ENCODE results near the gene GNAQ. TPM values are rescaled to one million over a fixed set of nuclear protein-coding genes. Genes with fewer than 3 reads are reported as not detected.

The GNAQ gene
- total and polyA plus RNA-seq, 2 of the 13 experiments (the other 11 are each of a cell fraction or from before 2014, with no cell fraction given) = 16.5 to 17.7 TPM

DNA sequence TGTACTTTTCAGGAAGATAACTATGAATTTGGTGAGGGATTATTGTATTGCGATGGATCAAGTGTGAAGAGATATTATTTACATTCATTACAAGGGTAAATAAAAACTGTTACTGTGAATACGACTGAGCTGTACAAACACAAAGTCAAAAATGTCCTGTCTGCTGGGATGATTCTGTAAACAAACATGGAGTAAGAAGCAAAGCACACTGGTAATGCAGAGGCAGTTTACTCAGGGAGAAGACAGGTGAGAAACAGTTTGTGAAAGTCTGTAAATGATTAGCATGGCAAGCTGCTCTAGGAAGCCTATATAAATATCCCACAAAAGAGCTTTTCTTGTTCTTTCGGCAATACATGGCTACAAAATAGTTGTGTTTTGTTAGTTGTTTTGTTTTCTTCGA lies 268.0 kb downstream of the GNAQ start:
- peak; percentile 67 for FAIRE-seq
- POLR2A ChIA-PET = interaction anchor here (1.0 kb wide), 1 partner anchor 44 kb away, joined by 4 read pairs; no protein-coding TSS in a partner anchor
- H3K27ac ChIP-seq (ENCODE audit: extremely low read length, insufficient read depth, low read length) = peak overlapping the region; percentile 7
- TF ChIP-seq CENPBD1 (CRISPR knock-in tag; IDR thresholded peaks at IDR 0.05; ENCODE audit: borderline replicate concordance, low read depth) = no peak
- no peak for TF ChIP-seq MAX (IDR thresholded peaks at IDR 0.05)
- no peak for TF ChIP-seq GFI1 (CRISPR knock-in tag; IDR thresholded peaks at IDR 0.05; ENCODE audit: borderline replicate concordance)
- TF ChIP-seq ERF (CRISPR knock-in tag; IDR thresholded peaks at IDR 0.05) = peak; percentile 68; the same call in 1 of the 2 replicates
- TF ChIP-seq MEF2D (CRISPR knock-in tag; IDR thresholded peaks at IDR 0.05) = peak; percentile 85
- 0 out of 2 replicates have a peak, but pooled peaks have one; percentile 30 for TF ChIP-seq DRAP1 (CRISPR knock-in tag; IDR thresholded peaks at IDR 0.05)
- no peak for TF ChIP-seq ZFP36L1 (CRISPR knock-in tag; IDR thresholded peaks at IDR 0.05)
- 0 out of 2 replicates have a peak, but pooled peaks have one; percentile 24 for TF ChIP-seq KDM6A (CRISPR knock-in tag; IDR thresholded peaks at IDR 0.05; ENCODE audit: low read depth)
- TF ChIP-seq, protein P1, sequence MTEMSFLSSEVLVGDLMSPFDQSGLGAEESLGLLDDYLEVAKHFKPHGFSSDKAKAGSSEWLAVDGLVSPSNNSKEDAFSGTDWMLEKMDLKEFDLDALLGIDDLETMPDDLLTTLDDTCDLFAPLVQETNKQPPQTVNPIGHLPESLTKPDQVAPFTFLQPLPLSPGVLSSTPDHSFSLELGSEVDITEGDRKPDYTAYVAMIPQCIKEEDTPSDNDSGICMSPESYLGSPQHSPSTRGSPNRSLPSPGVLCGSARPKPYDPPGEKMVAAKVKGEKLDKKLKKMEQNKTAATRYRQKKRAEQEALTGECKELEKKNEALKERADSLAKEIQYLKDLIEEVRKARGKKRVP (CRISPR knock-in tag; IDR thresholded peaks at IDR 0.05) = no peak
- peak; percentile 62 for TF ChIP-seq FOXA1 (IDR thresholded peaks at IDR 0.05)
- peak; percentile 87 for TF ChIP-seq FOXA1 (CRISPR knock-in tag; IDR thresholded peaks at IDR 0.05)
- TF ChIP-seq MIXL1 (CRISPR knock-in tag; IDR thresholded peaks at IDR 0.05) = peak; percentile 80
- TF ChIP-seq SMYD3 (CRISPR knock-in tag; IDR thresholded peaks at IDR 0.05) = 0 out of 2 replicates have a peak, but pooled peaks have one; percentile 59
- no peak for TF ChIP-seq LCORL (IDR thresholded peaks at IDR 0.05)
- 0 out of 2 replicates have a peak, but pooled peaks have one; percentile 24 for TF ChIP-seq LCORL (CRISPR knock-in tag; IDR thresholded peaks at IDR 0.05)
- peak; percentile 75; the same call in 1 of the 2 replicates for TF ChIP-seq HMG20A (CRISPR knock-in tag; IDR thresholded peaks at IDR 0.05; ENCODE audit: borderline replicate concordance)
- peak; percentile 73 for TF ChIP-seq GATAD2A (CRISPR knock-in tag; IDR thresholded peaks at IDR 0.05)
- TF ChIP-seq CEBPG (CRISPR knock-in tag; IDR thresholded peaks at IDR 0.05) = peak; percentile 43
- TF ChIP-seq ZNF276 (CRISPR knock-in tag; IDR thresholded peaks at IDR 0.05; ENCODE audit: low read depth) = no peak
- no peak for TF ChIP-seq ZFP82 (CRISPR knock-in tag; IDR thresholded peaks at IDR 0.05; ENCODE audit: borderline replicate concordance)
- no peak for TF ChIP-seq ELF1 (CRISPR knock-in tag; IDR thresholded peaks at IDR 0.05)
- TF ChIP-seq GPN1 (CRISPR knock-in tag; IDR thresholded peaks at IDR 0.05; ENCODE audit: borderline replicate concordance) = no peak
- TF ChIP-seq REPIN1 (CRISPR knock-in tag; IDR thresholded peaks at IDR 0.05; ENCODE audit: borderline replicate concordance, low read depth) = no peak

More for the DNA sequence above, 268.0 kb downstream of the GNAQ start:
- CTCF ChIA-PET (ENCODE audit: low intra/inter-chr PET ratio, low total read pairs) = no interaction called here
- no peaks in the 10 kb centered on the region for H3K27me3 ChIP-seq (ENCODE audit: control insufficient read depth in 1 of 2, insufficient read depth in 2 of 2, low read length in 2 of 2)
- ATAC-seq (peak; percentile 99), DNase-seq (ENCODE audit: low spot score) (peak; percentile 82)
- H2AFZ ChIP-seq (ENCODE audit: low read length) = no peak overlapping the region
- 4% methylated on average over 4 of the region's 4 CpGs for WGBS (ENCODE audit: low lambda C conversion rate)
- peaks cover 2% of the 10 kb centered on the region; the same call in 1 of the 2 replicates for H4K20me1 ChIP-seq (ENCODE audit: insufficient read depth, low read length)
- no peak overlapping the region for H3K4me3 ChIP-seq (replicated peaks in 1 of 3; ENCODE audit: insufficient read depth in 1 of 3, low read depth in 2 of 3, low read length in 3 of 3)
- in situ Hi-C loops (cut with HindIII; ENCODE audit: extremely low pct_ligation_motif_present, low pct_unique_long_range_greater_than_20kb) (no loop called here), intact Hi-C loops (cut with micrococcal nuclease; ENCODE audit: unreplicated experiment) (loop anchor here (2.0 kb wide), 2 partner anchors 43 to 75 kb away; no protein-coding TSS in a partner anchor)
- no peaks in the 10 kb centered on the region for H3K9me3 ChIP-seq (ENCODE audit: low read length)
- peaks cover 28% of the 10 kb centered on the region for H3K4me1 ChIP-seq (ENCODE audit: insufficient read depth, low read length)
- BruUV-seq (replicated peaks) = no TSS peak
- no peaks in the 10 kb centered on the region for H3K79me2 ChIP-seq (ENCODE audit: insufficient read depth, low read length)
- H3K4me2 ChIP-seq (ENCODE audit: low read depth, low read length) = peak overlapping the region; percentile 41
- H3K9ac ChIP-seq (ENCODE audit: insufficient read depth, low read depth, low read length) = no peak overlapping the region
- no peaks in the 10 kb centered on the region for H3K36me3 ChIP-seq (replicated peaks in 1 of 2; ENCODE audit: control insufficient read depth in 1 of 2, insufficient read depth in 2 of 2, low read length in 2 of 2)

Measured in HepG2 (cell line).